HAP-1 (cell line): ENCODE results near the gene LRFN3.

Experiments used
- DNase-seq, 2 experiments: peaks; one replicate each; pipeline ENCODE4 v3.0.0-alpha.2; 2016 to 2020; ENCODE audit warnings: low spot score in 2 of 2
- H3K27me3 ChIP-seq: fragments of 250-450 bp; sonication (Bioruptor Pico); 2 replicates; pipeline ENCODE4 v1.5.1; 2020; ENCODE audit warnings: low read depth, mild to moderate bottlenecking, moderate library complexity
- H3K36me3 ChIP-seq: fragments of 250-450 bp; sonication (Bioruptor Pico); replicated peaks from 2 replicates; pipeline ENCODE4 v1.5.1; 2020; ENCODE audit warnings: mild to moderate bottlenecking
- H3K4me1 ChIP-seq: fragments of 250-450 bp; sonication (Bioruptor Pico); 2 replicates; pipeline ENCODE4 v1.5.1; 2020; ENCODE audit warnings: mild to moderate bottlenecking
- H3K4me3 ChIP-seq: fragments of 250-450 bp; sonication (Bioruptor Pico); 2 replicates; pipeline ENCODE4 v1.5.1; 2020; ENCODE audit warnings: mild to moderate bottlenecking, moderate library complexity
- H3K9me3 ChIP-seq: fragments of 250-450 bp; sonication (Bioruptor Pico); 2 replicates; pipeline ENCODE4 v1.5.1; 2020; ENCODE audit warnings: mild to moderate bottlenecking, moderate library complexity
- in situ Hi-C: fragments of 300-500 bp; cut with MboI; formaldehyde crosslinking; loops from 3 replicates; pipeline ENCODE4 v1.14.3; 2020; ENCODE audit warnings: low sequenced_read_pairs, inconsistent platforms, mixed read lengths

Gene LRFN3

GRCh38 chr19:35911790-35912189, 24.4 kb upstream of the LRFN3 start:
- Histone ChIP-seq H3K4me1 (no peaks in the 10 kb centered on the region), H3K9me3 (no peaks in the 10 kb centered on the region), H3K36me3 (no peaks in the 10 kb centered on the region), H3K4me3 (no peak overlapping the region), H3K27me3 (no peaks in the 10 kb centered on the region)
- no peak for DNase-seq
- in situ Hi-C loops: no loop called here

- in situ Hi-C loops: no loop called here
- Histone ChIP-seq H3K36me3 (no peaks in the 10 kb centered on the region), H3K27me3 (no peaks in the 10 kb centered on the region), H3K9me3 (no peaks in the 10 kb centered on the region), H3K4me1 (no peaks in the 10 kb centered on the region), H3K4me3 (no peak overlapping the region)
- DNase-seq: no peak
Observed at GRCh38 chr19:35913589-35913988, 22.6 kb upstream of the LRFN3 start.

GRCh38 chr19:35915443-35915842, 20.7 kb upstream of the LRFN3 start:
- Histone ChIP-seq H3K27me3 (no peaks in the 10 kb centered on the region), H3K4me3 (no peak overlapping the region), H3K4me1 (no peaks in the 10 kb centered on the region), H3K9me3 (no peaks in the 10 kb centered on the region), H3K36me3 (no peaks in the 10 kb centered on the region)
- no peak for DNase-seq
- in situ Hi-C loops: no loop called here

GRCh38 chr19:35919306-35919705, 16.9 kb upstream of the LRFN3 start:
- no peaks in the 10 kb centered on the region for H3K4me1 ChIP-seq
- in situ Hi-C loops: no loop called here
- H3K27me3 ChIP-seq: peaks cover 7% of the 10 kb centered on the region; the same call in 1 of the 2 replicates
- no peak overlapping the region for H3K4me3 ChIP-seq
- no peaks in the 10 kb centered on the region for H3K9me3 ChIP-seq
- DNase-seq: no peak
- no peaks in the 10 kb centered on the region for H3K36me3 ChIP-seq

GRCh38 chr19:35921012-35921411, 15.2 kb upstream of the LRFN3 start:
- H3K27me3 ChIP-seq: peaks cover 20% of the 10 kb centered on the region
- no peaks in the 10 kb centered on the region for H3K36me3 ChIP-seq
- H3K4me1 ChIP-seq: no peaks in the 10 kb centered on the region
- no peaks in the 10 kb centered on the region for H3K9me3 ChIP-seq
- H3K4me3 ChIP-seq: no peak overlapping the region
- DNase-seq: no peak
- in situ Hi-C loops: no loop called here

- Histone ChIP-seq H3K27me3 (peaks cover 20% of the 10 kb centered on the region), H3K36me3 (no peaks in the 10 kb centered on the region), H3K4me1 (no peaks in the 10 kb centered on the region), H3K9me3 (no peaks in the 10 kb centered on the region), H3K4me3 (no peak overlapping the region)
- DNase-seq: no peak
- in situ Hi-C loops: no loop called here
Observed at GRCh38 chr19:35925501-35925900, 10.7 kb upstream of the LRFN3 start.

- H3K4me3 ChIP-seq: no peak overlapping the region
- no peak for DNase-seq
- in situ Hi-C loops: no loop called here
- H3K27me3 ChIP-seq: peaks cover 20% of the 10 kb centered on the region
- no peaks in the 10 kb centered on the region for H3K36me3 ChIP-seq
- no peaks in the 10 kb centered on the region for H3K9me3 ChIP-seq
- H3K4me1 ChIP-seq: peaks cover 6% of the 10 kb centered on the region
Observed at GRCh38 chr19:35928507-35928906, 7.7 kb upstream of the LRFN3 start.

GRCh38 chr19:35929876-35930275, 6.3 kb upstream of the LRFN3 start:
- H3K9me3 ChIP-seq: no peaks in the 10 kb centered on the region
- in situ Hi-C loops: loop anchor here (5.0 kb wide), 1 partner anchor 178 kb away; no protein-coding TSS in a partner anchor
- H3K36me3 ChIP-seq: no peaks in the 10 kb centered on the region
- H3K4me1 ChIP-seq: peaks cover 6% of the 10 kb centered on the region
- H3K27me3 ChIP-seq: peaks cover 11% of the 10 kb centered on the region
- no peak for DNase-seq
- no peak overlapping the region for H3K4me3 ChIP-seq

- Histone ChIP-seq H3K27me3 (no peaks in the 10 kb centered on the region), H3K9me3 (no peaks in the 10 kb centered on the region), H3K4me1 (peaks cover 12% of the 10 kb centered on the region), H3K36me3 (no peaks in the 10 kb centered on the region), H3K4me3 (peak overlapping the region; percentile 5; the same call in 1 of the 2 replicates)
- DNase-seq: peak; percentile 99
- in situ Hi-C loops: loop anchor here (5.0 kb wide), 1 partner anchor 179 kb away; no protein-coding TSS in a partner anchor
Observed at GRCh38 chr19:35931161-35931873, 4.9 kb upstream of the LRFN3 start.

- H3K9me3 ChIP-seq: no peaks in the 10 kb centered on the region
- no peaks in the 10 kb centered on the region for H3K36me3 ChIP-seq
- no peak overlapping the region for H3K4me3 ChIP-seq
- in situ Hi-C loops: loop anchor here (5.0 kb wide), 1 partner anchor 180 kb away; no protein-coding TSS in a partner anchor
- H3K4me1 ChIP-seq: peaks cover 12% of the 10 kb centered on the region
- no peak for DNase-seq
- no peaks in the 10 kb centered on the region for H3K27me3 ChIP-seq
Observed at GRCh38 chr19:35931874-35932202, 4.3 kb upstream of the LRFN3 start.

GRCh38 chr19:35932291-35932936, 3.8 kb upstream of the LRFN3 start:
- Histone ChIP-seq H3K4me3 (no peak overlapping the region), H3K36me3 (no peaks in the 10 kb centered on the region), H3K4me1 (peaks cover 17% of the 10 kb centered on the region), H3K9me3 (no peaks in the 10 kb centered on the region), H3K27me3 (no peaks in the 10 kb centered on the region)
- in situ Hi-C loops: loop anchor here (5.0 kb wide), 1 partner anchor 180 kb away; no protein-coding TSS in a partner anchor
- DNase-seq: peak; percentile 62 to 91

- Histone ChIP-seq H3K36me3 (no peaks in the 10 kb centered on the region), H3K4me1 (peaks cover 22% of the 10 kb centered on the region), H3K9me3 (no peaks in the 10 kb centered on the region), H3K4me3 (peak overlapping the region; percentile 57), H3K27me3 (no peaks in the 10 kb centered on the region)
- in situ Hi-C loops: no loop called here
- DNase-seq: no peak
Observed at GRCh38 chr19:35936738-35937268, 629 bp downstream of the LRFN3 start.

GRCh38 chr19:35937345-35938281, 1.4 kb downstream of the LRFN3 start:
- Histone ChIP-seq H3K27me3 (no peaks in the 10 kb centered on the region), H3K36me3 (no peaks in the 10 kb centered on the region), H3K4me3 (peak overlapping the region; percentile 57), H3K9me3 (no peaks in the 10 kb centered on the region), H3K4me1 (peaks cover 18% of the 10 kb centered on the region)
- DNase-seq: no peak
- in situ Hi-C loops: no loop called here
